Stimulated activated CD8-positive, alpha-beta memory T cell treated with anti-CD3 and anti-CD28 coated beads, Interleukin-15, amount 100 ng/mL, for 1 hour (primary cell): ENCODE results near the gene LSS.
"Not testable (repeated sequence)": the region's sequence is repeated elsewhere in the genome, so short reads cannot be mapped to it uniquely, and the experiment has no call there.

ENCODE experiments used
- DNase-seq: peaks from one replicate; pipeline ENCODE4 v3.0.0-alpha.2; 2020; ENCODE audit warnings: low read depth

Gene LSS

DNA sequence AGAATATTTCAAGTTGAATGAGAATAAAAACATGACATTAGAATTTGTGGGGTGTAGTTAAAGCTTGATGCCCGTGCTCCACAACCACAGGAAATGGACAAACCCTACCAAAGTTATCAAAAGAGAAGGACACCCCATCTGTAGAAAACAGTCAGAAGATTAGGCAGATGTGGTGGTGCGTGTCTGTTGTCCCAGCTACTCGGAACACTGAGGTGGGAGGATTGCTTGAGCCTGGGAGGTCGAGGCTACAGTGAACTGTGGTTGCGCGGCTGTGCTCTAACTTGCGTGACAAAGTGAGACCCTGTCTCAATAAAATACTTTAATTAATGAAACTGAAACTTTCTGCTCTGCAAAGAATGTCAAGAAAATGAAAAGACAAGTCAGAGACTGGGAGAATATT, 42.9 kb downstream of the LSS start:
- DNase-seq, result no peak

DNA sequence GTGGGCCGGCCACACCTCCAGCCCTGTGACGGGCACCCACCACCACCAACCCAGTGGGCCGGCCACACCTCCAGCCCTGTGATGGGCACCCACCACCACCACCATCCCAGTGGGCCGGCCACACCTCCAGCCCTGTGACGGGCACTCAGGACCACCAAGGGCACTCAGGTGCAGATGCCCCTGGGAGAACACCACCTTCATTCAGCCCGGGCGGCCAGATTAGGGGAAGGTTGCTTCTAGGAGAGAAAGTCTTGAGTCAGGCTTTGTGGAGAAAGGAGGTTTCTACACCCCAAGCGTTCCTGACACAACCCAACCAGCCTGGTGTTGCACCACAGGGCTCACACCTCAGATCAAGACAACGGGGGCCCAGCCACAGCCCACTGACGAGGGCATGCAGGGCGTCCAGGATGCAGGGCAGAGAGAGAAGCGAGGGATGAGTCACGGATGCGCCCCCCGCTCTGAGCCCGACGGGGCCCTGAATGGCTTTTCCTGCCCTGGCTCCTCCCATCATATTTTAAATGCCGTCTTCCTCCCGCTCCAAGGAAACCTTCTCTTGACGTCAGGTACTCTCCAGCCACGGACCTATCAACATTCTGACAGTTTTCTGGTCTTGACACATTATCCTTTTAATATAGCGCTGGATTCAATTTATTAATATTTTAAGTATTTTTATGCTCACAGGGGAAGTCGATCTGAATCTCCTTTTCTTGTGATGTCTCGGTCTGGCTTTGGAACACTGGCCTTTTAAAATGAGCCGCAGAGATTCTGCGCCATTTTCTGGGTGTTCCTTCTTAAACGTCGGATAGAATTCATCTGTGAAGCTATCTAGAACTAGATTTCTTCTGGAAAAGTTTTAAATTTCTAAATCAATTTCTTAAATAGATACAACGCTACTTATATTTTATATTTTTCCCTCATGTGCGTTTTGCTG, 43.7 kb downstream of the LSS start:
- peak; percentile 48 for DNase-seq

DNA sequence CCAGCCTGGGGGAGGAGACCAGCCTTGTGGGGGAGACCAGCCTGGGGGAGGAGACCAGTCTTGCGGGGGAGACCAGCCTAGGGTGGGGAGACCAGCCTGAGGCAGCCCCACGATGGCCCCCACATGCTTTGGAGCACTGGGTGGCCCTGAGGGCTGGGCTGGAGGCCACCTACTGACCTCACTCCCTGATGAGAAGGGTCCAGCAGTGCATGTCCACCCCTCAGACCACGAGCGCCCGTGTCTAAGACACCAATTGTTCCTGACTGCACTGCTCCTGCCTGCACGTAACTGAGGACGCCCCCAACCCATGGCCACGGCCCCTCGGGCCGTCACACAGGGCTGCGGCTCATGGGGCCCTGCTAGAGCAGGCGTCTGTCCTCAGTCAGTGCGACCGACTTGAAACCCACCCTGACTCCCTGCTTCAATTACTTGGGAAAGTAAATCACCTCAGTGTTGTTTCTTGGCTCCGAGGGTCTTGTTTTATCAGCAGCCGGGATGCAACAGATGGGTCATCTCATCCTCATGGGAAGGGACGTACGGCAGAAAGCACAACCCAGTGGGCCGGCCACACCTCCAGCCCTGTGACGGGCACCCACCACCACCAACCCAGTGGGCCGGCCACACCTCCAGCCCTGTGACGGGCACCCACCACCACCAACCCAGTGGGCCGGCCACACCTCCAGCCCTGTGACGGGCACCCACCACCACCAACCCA, 44.5 kb downstream of the LSS start, which contains the start of gene SPATC1L:
SPATC1L (minus strand) TSS at position 550 of the 715 bp plus-strand sequence. CDS start 1,643 bp downstream, outside the sequence.
- DNase-seq, result peak; percentile 24

GRCh38 chr21:46183337-46183909, 45.2 kb downstream of the LSS start:
- not testable (repeated sequence) for DNase-seq

DNA sequence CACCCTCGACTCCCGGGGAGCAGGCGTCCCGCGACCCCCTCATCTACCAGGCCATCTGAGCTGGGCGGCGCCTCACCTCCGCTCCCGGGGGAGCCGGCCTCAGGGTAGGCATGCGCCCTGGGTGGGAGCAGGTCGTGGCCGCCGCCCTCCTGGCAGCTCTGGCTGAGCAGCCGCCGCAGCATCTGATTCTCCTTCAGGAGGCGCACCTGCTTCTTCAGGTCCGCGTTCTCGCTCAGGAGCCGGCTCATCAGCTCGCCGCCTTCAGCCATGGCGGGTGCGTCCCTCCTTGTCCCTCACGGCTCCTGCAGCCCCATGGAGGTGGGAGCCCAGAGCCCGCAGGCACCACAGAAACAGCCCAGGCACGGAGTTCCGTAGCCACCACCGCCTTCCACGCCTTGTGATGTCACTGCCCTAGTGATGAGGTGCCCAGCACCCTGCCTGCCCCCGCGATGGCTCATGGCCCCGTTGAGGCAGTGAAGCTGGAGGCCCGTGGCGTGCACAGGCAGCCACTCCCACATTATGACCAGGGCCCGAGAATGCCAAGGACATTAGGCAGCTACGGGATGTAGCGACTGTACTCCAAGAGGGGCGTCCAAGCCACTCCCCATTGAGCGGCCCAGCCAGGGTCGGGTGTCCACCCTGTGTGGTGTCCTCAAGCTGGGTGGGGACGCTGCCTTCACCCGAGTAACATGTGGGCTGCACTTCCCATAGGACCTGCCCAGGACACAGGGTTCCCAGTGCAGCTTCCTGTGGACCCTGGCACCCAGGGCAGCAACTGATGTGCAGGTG, 45.8 kb downstream of the LSS start:
- DNase-seq, result no peak

GRCh38 chr21:46181953-46182547, 46.5 kb downstream of the LSS start:
- no peak for DNase-seq

GRCh38 chr21:46181436-46181835, 47.1 kb downstream of the LSS start:
- DNase-seq, result no peak

GRCh38 chr21:46180778-46181391, 47.7 kb downstream of the LSS start:
- no peak for DNase-seq

- DNase-seq, result no peak
These were observed 48.4 kb downstream of the LSS start for GRCh38 chr21:46180079-46180722.

- DNase-seq, result no peak
These were observed 48.9 kb downstream of the LSS start for GRCh38 chr21:46179708-46180078.

- no peak for DNase-seq
These were observed 49.6 kb downstream of the LSS start for GRCh38 chr21:46178961-46179360.

- not testable (repeated sequence) for DNase-seq
These were observed 52.0 kb downstream of the LSS start for GRCh38 chr21:46176443-46177129.

DNA sequence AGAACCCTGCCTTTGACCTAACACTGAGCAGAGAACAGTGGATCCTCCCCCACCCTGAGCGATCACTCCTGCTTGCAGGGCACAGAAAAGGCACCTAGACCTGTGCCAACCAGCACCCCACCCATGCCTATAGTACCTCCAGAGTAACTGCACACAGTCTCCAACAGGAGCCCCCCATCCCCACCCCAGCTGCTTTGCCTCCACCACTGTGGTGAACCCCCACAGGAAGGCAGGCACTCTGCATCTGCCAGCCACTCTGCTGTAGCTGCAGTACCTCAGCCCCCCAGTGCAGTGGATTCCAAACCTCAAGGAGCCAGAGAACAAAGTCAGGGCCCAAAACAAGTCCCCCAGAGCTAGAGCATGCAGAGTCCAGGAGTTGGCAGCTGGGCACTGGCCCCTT, 55.0 kb downstream of the LSS start:
- no peak for DNase-seq

DNA sequence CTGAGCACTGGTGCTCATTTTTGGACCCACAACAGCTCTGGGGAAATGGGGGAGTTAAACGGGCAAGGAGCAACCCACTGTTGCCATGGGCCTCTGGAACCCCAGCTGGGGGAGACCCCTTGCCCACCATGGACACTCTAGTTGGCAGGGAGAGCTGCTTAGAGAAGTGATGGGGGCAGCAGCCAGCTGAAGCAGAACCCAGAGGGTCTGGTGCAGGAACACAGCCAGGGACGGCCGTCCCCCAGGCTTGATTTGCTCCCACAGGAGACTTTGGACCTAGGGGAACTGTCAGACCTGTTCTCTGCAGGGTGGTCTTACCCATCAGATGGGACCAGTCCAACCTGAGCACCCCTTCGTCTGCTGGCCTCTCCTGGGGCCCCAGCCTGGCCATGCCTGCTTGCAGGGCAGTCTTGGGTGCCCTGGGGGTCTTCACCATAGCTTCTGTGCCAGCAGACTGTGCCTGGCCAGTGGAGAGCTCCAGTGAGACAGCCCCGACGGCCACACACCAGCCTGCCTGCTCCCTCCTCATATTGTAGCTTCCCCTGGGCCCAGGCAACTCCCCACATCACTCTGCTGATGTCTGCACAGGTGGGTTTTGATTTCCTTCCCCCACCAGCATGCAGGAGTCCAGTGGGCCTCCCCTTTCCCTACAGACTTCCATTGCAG, 55.6 kb downstream of the LSS start:
- DNase-seq, result no peak

DNA sequence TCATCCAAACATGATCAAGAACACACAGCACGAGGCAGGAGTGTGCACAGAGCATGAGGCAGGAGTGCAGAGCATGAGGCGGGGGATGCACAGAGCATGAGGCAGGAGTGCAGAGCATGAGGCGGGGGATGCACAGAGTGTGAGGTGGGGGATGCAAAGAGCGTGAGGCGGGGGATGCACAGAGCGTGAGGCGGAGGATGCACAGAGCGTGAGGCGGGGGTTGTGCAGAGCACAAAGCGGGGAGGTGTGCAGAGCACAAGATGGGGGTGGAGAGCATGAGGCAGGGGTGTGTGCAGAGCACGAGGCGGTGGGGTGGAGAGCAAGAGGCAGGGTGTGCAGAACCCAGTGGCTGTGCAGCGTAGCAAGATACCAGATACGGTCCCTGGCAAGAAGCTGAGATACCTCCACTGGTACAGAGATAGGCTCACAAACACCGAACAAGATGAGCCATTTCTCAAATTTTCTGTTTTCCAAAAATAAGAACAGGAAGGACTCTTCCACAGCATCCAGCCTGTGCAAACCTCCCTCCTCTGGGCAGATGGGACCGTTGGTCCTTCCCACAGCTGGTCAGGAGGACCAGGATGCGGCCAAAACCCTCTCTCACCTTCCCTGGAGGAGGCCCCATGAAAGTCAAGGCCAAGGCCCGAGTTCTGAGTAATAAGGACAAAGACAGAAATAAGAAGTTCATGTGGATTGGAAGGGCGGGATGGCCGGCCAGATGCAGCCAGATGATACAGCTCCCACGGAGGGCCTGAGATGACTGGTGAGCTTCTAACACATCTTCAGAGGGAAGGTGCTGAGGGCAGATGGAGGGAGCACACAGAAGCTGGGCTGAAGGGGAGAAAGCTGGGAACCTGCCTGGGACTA, 56.3 kb downstream of the LSS start:
- DNase-seq, result no peak

DNA sequence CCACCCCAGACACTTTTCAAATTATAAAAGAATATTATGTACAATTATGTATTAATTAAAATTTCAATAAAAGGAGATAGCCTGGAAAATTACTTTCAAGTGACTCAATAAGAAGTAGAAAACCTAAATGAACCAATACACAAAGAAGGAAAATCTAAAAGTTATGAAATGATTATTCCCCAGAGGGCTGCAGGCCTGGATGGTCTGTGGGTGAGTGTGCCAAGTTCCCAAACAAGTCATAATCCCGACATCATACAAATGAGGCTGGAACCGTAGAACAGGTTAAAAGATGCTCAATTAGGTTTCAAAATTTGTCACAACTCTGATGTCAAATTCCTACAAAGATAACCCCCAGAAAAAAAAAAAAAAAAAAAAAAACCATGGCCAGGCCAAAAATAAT, 57.0 kb downstream of the LSS start:
- DNase-seq, result no peak

DNA sequence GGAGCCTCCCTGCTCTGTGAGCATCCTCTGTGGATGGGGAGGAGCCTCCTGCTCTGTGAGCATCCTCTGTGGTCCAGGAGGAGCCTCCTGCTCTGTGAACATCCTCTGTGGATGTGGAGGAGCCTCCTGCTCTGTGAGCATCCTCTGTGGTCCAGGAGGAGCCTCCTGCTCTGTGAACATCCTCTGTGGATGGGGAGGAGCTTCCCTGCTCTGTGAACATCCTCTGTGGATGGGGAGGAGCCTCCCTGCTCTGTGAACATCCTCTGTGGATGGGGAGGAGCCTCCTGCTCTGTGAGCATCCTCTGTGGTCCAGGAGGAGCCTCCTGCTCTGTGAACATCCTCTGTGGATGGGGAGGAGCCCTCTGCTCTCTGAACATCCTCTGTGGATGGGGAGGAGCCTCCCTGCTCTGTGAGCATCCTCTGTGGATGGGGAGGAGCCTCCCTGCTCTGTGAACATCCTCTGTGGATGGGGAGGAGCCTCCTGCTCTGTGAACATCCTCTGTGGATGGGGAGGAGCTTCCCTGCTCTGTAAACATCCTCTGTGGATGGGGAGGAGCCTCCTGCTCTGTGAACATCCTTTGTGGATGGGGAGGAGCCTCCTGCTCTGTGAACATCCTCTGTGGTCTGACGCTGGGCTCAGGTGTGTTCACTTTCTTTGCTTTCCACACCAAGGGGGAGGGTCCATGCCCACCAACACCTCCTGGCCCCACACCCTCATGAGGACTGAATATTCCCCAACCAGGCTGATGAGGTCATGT, 58.0 kb downstream of the LSS start:
- not testable (repeated sequence) for DNase-seq
